Stimulated activated CD4-positive, alpha-beta T cell treated with anti-CD3 and anti-CD28 coated beads, Interleukin-4, amount 100 ng/mL, for 1 hour (primary cell): ENCODE measurements around the gene CACNA1D.

Source experiments
- DNase-seq: peaks from one replicate; pipeline ENCODE4 v3.0.0-alpha.2; 2020

Gene CACNA1D

GRCh38 chr3:53816425-53816824 is 322.0 kb downstream of the CACNA1D start:
- DNase-seq, result no peak

DNA sequence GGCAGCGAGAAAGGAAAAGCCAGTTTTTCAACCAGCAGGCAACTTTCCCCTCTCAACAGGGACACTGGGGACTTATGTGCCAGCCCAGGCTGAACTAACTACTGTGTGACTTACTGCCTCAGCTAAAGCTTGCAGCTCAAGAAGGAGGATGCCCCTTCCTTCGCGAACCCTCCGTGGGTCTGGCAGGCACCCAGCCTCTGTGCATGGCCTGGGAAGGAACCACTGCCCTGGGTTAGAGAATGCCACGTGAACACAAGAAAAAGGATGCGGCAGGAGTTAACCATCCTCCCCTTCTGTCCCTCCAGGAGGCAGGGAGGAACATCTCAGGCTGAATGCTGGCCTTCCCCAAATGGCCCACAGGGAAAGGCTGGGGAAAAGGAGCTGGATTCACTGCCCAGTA is 322.8 kb downstream of the CACNA1D start:
- no peak for DNase-seq

- no peak for DNase-seq
These were observed 323.4 kb downstream of the CACNA1D start for GRCh38 chr3:53817809-53818208.

DNA sequence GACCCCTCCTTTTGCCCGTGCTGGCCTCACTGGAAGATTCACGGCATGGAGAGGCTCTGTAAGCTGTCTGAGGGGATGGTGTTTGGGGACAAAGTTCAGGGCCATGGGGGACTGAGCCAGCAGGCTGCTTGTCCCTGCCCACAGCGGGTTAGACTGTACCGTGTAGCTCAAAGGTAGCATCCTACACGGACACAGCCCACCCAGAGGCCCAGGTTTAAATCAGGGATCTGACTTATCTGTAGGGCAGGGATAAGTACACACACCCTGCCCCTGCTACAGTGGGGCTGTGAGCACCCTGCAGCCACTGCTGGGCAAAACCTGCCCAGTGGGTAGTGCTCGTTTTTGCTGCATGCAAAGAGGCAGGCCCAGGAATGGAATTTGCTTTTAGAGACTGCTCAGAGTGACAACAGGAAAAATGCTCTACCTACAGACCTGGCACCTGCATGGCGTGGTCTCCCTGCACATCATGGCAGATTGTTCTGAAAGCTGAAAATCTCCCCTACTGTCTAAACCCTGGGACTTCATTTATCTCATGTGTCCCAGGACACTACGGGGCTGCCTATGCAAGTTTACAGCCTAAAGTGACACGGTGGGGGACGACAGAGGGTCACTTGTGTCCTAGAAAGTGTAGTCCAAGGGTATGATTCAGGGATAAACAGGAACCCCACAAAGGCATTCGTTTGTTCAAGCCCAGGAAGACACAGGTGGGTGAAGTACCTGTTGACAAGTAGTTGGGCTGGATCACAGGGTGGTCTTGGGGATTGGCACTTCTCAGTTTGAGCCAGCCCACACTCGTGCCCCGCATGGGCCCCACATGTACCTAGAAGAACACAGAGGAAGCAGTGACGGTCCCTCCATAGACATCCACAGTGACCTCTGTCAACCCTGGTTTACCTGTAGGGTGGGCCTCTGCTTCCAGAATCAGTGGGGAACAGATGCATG is 324.1 kb downstream of the CACNA1D start:
- no peak for DNase-seq

DNA sequence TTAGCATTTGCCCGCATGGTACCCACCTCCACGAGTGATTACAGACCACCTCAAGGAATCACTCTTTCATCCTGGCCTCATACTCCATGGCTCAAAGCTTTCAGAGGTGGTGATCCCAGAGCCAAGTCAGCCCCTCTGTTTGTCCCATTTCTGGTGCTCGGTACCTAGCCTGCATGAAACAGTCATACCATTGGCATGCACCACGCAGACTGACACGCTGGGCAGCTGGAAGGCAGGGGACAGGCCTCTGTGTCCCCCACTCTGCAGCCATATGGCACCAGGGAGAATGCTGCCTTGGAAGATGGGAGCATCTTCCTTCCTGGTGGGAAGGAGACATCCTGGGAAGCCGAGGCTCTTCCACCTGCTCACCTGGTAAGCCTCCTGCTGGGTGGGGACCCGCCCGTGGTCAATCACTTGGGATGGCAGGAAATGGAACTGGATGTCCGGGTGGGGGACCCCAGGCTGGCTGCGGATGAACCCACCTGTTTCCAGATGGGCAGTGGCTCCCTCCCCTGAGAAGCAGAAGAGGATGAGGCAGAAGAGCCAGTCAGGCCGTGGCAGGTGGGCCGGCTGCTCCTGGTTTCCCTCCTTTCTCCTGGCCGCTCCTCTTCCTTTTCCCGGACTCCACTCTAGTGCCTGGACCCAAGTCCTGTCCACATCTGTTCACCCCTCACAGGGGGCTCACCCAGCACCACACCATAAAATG is 324.9 kb downstream of the CACNA1D start:
- no peak for DNase-seq

- no peak for DNase-seq
These were observed 325.7 kb downstream of the CACNA1D start for GRCh38 chr3:53820084-53820483.

DNA sequence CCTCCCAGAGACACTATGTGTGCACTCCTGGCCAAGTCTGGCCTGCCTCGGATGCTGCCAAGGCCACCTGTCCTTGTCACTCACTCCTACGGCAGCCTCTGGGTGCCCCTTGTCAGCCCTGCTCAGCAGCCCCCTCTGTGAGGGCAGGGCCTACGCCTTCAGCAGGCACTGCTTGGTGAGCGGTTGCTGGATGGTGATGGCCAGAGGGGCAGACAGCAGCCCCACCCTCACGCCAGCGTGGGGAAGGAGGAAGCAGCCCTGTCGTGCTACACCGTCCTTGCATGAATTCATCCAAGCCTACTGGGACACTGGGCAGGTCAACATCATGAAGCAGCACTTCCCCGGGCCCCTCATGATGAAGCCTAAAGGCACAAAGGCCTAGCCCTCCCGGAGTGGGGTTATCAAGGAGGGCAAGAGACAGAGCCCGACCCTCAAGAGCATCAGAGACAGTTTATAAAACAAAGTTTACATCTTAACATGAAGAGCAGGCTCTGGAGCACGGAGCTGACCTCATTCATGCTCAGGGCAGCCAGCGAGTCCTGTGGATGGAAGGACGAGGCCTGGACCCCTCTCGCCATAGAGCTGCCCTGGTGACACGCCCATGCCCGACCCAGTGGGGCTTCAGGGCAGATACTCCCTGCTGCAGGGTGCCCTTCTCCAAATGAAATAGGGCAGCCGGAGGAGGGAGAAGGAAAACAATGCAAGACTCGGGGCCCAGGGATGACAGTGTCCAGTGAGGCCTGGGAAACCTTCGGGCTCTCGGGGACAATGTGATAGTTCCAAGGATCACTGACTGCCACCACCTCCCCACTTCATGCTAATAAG is 326.6 kb downstream of the CACNA1D start:
- no peak for DNase-seq

- no peak for DNase-seq
These were observed 327.3 kb downstream of the CACNA1D start for GRCh38 chr3:53821631-53822121.

DNA sequence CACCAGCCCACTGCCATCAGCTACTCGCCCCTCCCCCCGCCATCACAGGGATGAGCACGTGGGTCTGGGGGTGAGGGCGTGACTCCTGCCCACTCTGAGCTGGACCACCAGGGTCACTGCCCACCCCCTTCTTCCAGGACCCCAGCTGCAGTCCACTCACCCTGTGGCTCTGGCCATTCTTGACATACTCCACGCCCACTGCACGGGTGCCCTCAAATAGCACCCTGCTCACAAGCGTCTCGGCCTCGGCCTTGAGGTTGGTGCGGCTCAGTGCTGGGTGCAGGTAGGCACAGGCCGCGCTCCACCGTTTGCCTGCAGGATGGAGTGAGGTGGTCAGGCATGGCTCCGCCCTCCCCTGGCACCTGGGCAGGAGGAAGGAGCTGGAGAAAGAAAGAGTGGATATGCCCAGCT is 327.9 kb downstream of the CACNA1D start:
- DNase-seq, result no peak

- no peak for DNase-seq
These were observed 328.9 kb downstream of the CACNA1D start for GRCh38 chr3:53823026-53823955.

DNA sequence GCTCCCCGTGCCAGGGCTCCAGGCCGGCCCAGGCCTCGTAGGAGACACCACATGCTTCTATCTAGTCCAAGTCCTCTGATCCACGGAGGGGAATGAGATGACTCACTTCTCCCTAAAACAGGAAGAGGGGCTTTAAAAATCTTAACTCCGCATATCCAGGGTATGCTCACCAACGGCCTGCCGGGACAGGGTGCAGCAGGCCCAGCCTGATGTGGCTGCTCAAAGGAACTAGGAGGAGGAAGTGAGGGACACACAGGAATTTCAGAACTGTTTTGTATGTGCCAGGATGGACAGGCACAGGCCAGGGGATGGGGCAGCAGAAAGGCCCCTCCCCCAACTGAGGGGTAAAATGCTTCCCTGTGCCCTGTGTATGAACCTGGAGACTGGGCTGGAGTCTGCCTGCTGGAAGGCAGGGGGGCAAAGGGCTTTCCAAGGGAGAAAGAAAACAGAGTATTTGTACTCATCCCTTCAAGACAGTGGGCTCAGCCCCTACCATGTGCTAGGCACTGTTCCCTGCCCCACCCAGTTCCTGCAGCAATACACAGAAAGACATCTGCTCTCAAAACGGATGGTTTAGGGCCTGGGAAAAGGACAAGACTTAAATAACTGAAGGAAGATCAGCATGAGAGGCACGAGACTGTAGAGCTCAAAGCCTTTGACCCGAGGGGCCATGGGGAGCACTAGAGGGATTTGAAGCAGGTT is 329.7 kb downstream of the CACNA1D start:
- no peak for DNase-seq

GRCh38 chr3:53824795-53825194 is 330.4 kb downstream of the CACNA1D start:
- DNase-seq, result no peak

- DNase-seq, result no peak
These were observed 331.6 kb downstream of the CACNA1D start for GRCh38 chr3:53826048-53826447.

DNA sequence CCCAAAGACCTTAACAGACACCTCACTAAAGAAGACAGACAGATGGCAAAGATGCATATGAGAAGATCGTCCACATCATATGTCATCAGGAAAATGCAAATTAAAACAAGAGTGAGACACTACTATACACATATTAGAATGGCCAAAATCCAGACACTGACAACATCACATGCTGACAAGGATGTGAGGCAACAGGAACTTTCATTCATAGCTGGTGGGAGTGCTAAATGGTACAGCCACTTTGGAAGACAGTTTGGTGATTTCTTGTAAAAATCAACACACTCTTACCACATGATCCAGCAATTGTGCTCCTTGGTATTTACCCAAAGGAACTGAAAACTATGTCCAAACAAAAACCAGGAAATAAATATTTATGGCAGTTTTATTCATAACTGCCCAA is 334.2 kb downstream of the CACNA1D start:
- DNase-seq, result no peak

DNA sequence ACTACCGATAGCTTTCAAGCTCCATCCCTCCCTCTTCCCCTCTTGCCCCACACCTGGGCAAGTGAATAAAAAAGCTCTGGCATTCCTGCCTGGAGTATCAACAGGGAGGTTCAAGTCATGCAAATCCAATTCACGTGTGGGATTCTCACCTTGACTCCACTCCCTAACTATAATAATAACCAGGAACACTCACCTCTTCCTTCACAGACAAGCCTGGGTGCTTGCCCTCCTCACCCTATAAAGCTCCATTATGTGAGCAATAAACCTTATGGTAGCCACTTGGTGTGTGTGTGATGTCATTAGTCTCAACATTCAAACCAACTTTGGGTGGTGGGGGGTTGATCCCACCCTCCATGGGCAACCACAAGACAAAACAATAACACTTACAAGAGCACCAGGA is 335.2 kb downstream of the CACNA1D start:
- no peak for DNase-seq

- no peak for DNase-seq
These were observed 336.5 kb downstream of the CACNA1D start for GRCh38 chr3:53830944-53831343.

GRCh38 chr3:53833053-53833645 is 338.7 kb downstream of the CACNA1D start:
- no peak for DNase-seq

DNA sequence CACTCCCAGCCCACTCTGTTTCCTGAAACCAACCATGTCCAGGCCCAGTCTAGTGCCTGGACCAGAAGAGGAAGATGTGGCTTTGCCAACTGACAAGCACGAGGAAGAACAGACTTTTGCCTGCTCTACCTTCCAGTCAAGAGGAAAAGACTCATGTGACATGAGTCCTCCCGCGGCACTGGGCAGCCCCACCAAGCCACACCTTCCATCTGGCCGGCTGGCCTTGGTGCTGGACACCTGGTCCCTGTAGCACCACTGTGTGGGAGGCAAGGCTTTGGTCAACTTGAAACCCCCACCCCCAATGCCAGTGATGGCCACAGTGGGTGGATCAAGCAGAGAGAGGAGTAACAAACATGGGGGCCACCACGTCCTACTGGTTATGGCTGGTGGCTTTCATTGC is 339.3 kb downstream of the CACNA1D start:
- no peak for DNase-seq

DNA sequence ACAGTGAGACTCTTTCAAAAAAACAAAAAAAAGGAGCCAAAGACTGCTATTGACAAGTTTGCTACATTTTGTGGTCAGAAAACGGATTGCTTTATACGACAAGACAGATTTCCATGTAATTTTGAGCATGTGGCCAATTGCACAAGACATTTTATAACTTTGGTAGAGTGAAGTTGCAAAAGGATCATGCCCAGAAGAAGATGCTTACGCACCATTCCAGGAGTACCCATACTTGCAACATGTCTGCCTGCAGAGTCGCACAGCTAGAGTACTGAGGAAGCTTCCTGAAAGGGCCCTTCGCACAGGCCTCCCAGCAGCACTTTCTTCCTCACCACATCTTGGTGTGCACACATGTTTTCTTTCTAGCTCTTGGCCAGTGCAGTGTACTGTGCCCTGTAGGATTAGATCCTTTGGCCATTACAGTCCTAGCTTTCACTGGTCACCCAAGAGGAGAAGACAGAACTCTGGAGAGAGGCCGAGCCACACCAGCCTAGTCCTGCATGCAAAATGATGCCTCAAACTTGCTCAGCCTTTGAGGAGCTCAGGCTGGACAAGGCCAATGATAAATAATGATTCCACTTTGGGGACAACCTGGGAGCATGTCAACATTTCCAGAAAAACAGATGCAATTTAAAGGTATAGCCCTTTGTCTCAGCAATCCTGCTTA is 340.2 kb downstream of the CACNA1D start:
- DNase-seq, result no peak

- DNase-seq, result no peak
These were observed 340.8 kb downstream of the CACNA1D start for GRCh38 chr3:53835257-53835656.
